ENCODE data around the gene FOXL3. TPM values are rescaled to one million over a fixed set of nuclear protein-coding genes. Genes with fewer than 3 reads are reported as not detected.
A peak's percentile ranks its signal among the peaks of the same experiment; 100 is the strongest.

Gene FOXL3
- total and polyA plus RNA-seq, 12 donors: not detected

DNA sequence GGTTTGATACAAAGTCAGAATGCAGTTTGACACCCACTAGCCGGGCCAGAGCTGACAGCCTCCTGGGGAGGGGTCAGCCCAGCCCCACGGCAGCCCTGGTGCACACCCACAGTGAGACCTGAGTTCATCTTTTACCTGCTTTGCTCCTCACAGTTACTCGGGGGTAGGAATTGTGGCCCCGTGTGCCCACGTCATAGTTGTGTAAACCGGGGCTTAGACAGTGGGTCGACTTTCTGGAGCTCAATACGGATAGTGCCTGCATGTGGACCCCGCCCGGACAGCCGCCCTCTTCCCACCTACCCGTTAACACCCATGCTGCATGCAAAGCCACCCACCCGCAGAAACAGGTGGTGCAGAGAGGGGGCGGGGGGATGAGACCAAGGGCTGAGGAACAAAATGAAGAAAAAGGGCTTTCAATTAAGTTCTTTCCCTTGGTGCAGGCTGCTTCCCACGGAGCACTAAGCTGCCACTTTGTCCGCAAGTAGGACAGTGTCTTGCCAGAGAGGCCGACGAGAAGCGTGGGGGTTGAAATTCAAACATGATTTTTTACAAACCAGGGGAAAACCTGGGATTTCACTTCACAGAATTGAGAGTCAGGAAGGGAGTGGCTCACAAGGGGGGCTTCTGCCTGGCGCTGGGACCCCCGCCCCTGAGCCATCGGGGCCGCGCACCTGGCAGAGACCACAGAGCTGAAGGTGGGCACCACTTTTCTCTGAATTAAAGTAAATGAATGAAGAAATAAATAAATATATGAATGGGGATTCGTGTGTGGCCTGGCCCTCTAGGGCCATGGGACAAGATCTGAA, 24.6 kb upstream of the FOXL3 start:
- intact Hi-C loops (cut with DNase I): no loop called here
- DNase-seq: no peak
- TF ChIP-seq POLR2A (IDR thresholded peaks at IDR 0.05): no peak
- peaks cover 0 to 11% of the 10 kb centered on the region in 2 donors for H3K36me3 ChIP-seq (replicated peaks in 1 of 2)
- H3K4me3 ChIP-seq: no peak overlapping the region
- H3K4me1 ChIP-seq (replicated peaks in 1 of 2): no peaks in the 10 kb centered on the region
- H3K9me3 ChIP-seq (replicated peaks in 1 of 3): no peaks in the 10 kb centered on the region
- 79 to 83% (median 80%) methylated on average over 21 to 25 of the region's 25 CpGs for whole genome bisulfite sequencing, 4 donors
- no peak overlapping the region for H3K27ac ChIP-seq
- H3K27me3 ChIP-seq: no peaks in the 10 kb centered on the region

DNA sequence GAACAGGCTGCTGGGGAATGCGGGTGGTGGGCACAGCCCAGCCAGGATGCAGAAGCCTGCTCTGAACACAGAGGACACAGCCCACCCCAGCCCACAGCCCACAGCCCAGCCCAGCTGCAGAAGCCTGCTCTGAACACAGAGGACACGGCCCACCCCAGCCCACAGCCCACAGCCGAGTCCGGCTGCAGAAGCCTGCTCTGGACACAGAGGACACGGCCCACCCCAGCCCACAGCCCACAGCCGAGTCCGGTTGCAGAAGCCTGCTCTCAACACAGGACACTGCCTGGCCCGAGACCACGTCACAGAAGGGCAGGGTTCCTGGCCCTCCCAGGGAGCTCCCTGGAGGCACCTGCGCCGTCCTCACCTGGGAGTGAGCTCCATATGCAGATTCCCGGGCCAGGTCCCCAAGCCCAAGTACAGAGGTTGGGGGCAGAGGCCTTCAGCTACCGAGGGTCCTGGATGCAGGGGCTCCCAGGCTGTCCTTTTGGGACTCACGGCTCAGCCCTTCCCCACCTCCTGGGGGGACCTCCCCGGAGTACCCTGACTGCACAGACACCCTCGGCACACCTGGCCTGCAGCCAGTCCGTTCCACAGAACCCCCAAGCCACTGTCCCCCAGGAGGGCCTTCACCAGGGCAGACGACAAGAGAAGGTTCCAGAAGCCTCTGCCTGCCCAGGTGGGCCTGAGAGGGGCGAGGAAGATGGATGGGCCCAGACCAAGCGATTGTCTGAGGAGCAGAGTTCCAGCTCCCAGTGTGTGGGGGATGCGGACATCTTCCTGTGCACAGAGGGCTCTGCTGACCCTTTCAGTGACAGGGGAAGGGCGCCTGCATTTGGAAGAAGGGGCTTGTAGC, 23.7 kb upstream of the FOXL3 start:
- no peak for DNase-seq
- WGBS, 4 donors: 74 to 83% (median 83%) methylated on average over 9 to 22 of the region's 22 CpGs

DNA sequence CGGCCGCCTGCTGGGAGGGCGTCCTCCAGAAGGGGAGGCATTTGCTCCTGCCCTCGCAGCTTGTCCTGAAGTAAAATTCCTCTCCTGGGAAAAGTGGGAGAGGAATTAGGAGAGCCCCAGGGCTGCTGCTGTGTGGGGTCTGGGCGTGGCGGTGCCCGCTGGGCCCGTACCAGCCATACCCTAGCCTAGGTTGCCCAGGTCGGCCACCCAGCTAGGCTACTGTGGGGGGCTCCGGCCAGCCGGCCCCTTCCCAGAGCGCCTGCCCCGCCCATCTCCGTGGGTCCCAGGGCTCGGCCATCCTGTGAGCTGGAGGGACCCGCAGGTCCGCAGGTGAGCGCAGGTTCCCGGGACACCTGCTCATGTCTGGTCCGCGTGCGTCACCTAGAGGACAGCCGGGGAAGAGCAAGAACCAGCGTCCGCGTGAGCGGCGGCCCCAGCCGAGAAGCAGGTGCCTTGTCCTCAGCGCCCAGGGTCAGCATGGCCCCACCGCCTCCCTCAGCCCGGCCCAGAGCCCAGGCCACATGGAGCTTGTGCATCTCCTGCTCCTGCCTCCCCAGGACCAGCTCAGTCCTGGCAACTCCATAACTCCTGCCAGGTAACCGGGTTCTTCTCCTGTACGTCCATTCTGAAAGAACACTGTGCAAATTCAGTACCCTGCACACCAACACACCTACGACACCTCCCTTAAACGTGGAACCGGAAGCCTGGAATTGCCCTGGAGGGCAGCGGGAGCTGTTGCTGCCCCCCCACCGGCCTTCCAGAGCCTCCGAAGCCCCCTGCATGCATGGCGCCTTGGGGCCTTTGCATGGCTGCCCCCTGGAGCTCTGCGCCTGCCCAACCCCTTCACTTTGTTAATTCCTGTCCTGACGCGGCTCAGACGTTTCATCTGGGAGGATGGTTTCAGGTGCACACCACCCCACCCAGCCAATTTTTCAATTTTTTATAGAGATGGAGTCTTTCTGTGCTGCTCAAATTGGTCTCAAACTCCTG, 22.8 kb upstream of the FOXL3 start:
- TF ChIP-seq POLR2A (IDR thresholded peaks at IDR 0.05) (no peak), CTCF (IDR thresholded peaks at IDR 0.05) (peak in 4 of 6 experiments; percentile 34 to 54 (median 42))
- DNase-seq: peak in 3 of 7 donors; percentile 35 to 55 (median 46)
- H3K4me1 ChIP-seq (replicated peaks in 1 of 2): peaks cover 0 to 6% of the 10 kb centered on the region in 2 donors
- no peak overlapping the region for H3K4me3 ChIP-seq
- no peaks in the 10 kb centered on the region for H3K36me3 ChIP-seq (replicated peaks in 1 of 2)
- WGBS, 4 donors: 75 to 86% (median 86%) methylated on average over 18 to 45 of the region's 45 CpGs
- intact Hi-C loops (cut with DNase I): no loop called here
- no peaks in the 10 kb centered on the region for H3K27me3 ChIP-seq
- no peak overlapping the region for H3K27ac ChIP-seq
- no peaks in the 10 kb centered on the region for H3K9me3 ChIP-seq (replicated peaks in 1 of 3)

More for the DNA sequence above, 23.7 kb upstream of the FOXL3 start:
- H3K36me3 ChIP-seq (replicated peaks in 1 of 2): peaks cover 0 to 2% of the 10 kb centered on the region in 2 donors
- intact Hi-C loops (cut with DNase I): no loop called here
- TF ChIP-seq POLR2A (IDR thresholded peaks at IDR 0.05) (no peak), CTCF (IDR thresholded peaks at IDR 0.05) (no peak)
- H3K27ac ChIP-seq: no peak overlapping the region
- H3K27me3 ChIP-seq: no peaks in the 10 kb centered on the region
- H3K9me3 ChIP-seq (replicated peaks in 1 of 3): no peaks in the 10 kb centered on the region
- no peak overlapping the region for H3K4me3 ChIP-seq
- H3K4me1 ChIP-seq (replicated peaks in 1 of 2): peaks cover 0 to 4% of the 10 kb centered on the region in 2 donors

- DNase-seq: peak; percentile 62 to 89 (median 82)
- Histone ChIP-seq H3K9me3 (replicated peaks in 1 of 3) (peaks cover 0 to 8% (median 0%) of the 10 kb centered on the region in 3 donors), H3K4me3 (no peak overlapping the region), H3K4me1 (replicated peaks in 1 of 2) (peaks cover 0 to 6% of the 10 kb centered on the region in 2 donors), H3K36me3 (replicated peaks in 1 of 2) (no peaks in the 10 kb centered on the region), H3K27me3 (no peaks in the 10 kb centered on the region), H3K27ac (no peak overlapping the region)
- WGBS, 4 donors: 57 to 71% (median 59%) methylated on average over 9 to 12 of the region's 12 CpGs
- intact Hi-C loops (cut with DNase I): no loop called here
- TF ChIP-seq POLR2A (IDR thresholded peaks at IDR 0.05): no peak
- TF ChIP-seq CTCF (IDR thresholded peaks at IDR 0.05): no peak
Measured at GRCh38 chr7:268991-269390, 21.0 kb upstream of the FOXL3 start.

Data from adrenal gland (tissue), 12 donors.